Heart right ventricle (tissue), 16 donors: ENCODE measurements around the gene PRPF39. TPM values are rescaled to one million over a fixed set of nuclear protein-coding genes. Genes with fewer than 3 reads are reported as not detected.

Source experiments
- ATAC-seq, 8 donors: fragments of 200-7000 bp; cut with Tn5 transposase; one replicate each; pipeline ENCODE4 v1.9.1; 2020; ENCODE audit warnings: mild to moderate bottlenecking in 8 of 8, moderate library complexity in 8 of 8, moderate number of reproducible peaks in 1 of 8
- DNase-seq, 2 donors: peaks; one replicate each; pipeline ENCODE4 v3.0.0-alpha.2; 2020
- H3K27ac ChIP-seq, 10 donors: fragments of 200-600 bp; sonication (generic) in 2 of 10; one replicate each; pipeline versions ENCODE4 v1.5.0 to v1.8.0; 2020 to 2022; ENCODE audit warnings: mild to moderate bottlenecking in 3 of 10
- H3K27me3 ChIP-seq, 7 donors: fragments of 200-600 bp; one replicate each; pipeline ENCODE4 v1.8.0; 2021 to 2022; ENCODE audit warnings: mild to moderate bottlenecking in 2 of 7
- H3K36me3 ChIP-seq, 9 donors: fragments of 200-600 bp; sonication (generic) in 1 of 9; one replicate each; pipeline versions ENCODE4 v1.5.0 to v1.8.0; 2020 to 2022; ENCODE audit warnings: mild to moderate bottlenecking in 2 of 9
- H3K4me1 ChIP-seq, 9 donors: fragments of 200-600 bp; sonication (generic) in 1 of 9; one replicate each; pipeline versions ENCODE4 v1.5.0 to v1.8.0; 2020 to 2022; ENCODE audit warnings: mild to moderate bottlenecking in 4 of 9
- H3K4me3 ChIP-seq, 10 donors: fragments of 200-600 bp; sonication (generic) in 2 of 10; one replicate each; pipeline versions ENCODE4 v1.5.0 to v1.8.0; 2020 to 2022; ENCODE audit warnings: mild to moderate bottlenecking in 7 of 10, moderate library complexity in 2 of 10
- H3K9me3 ChIP-seq, 11 donors: fragments of 200-600 bp in 10 of 11; sonication (generic) in 2 of 11; one replicate each; pipeline versions ENCODE4 v1.5.0 to v1.8.0; 2013 to 2022; ENCODE audit warnings: mild to moderate bottlenecking in 2 of 11, control low read depth in 1 of 11, moderate library complexity in 1 of 11
- WGBS, 2 donors: extraction: QIAGEN DNeasy Blood & Tissue Kit; methylation state at CpG; one replicate each; pipeline ENCODE4 v1.1.7; 2013; ENCODE audit warnings: inconsistent platforms in 1 of 2; 5-methylcytosine and 5-hydroxymethylcytosine counted together
- intact Hi-C, 10 donors: fragments of 100-400 bp; cut with DNase I; formaldehyde crosslinking; loops; one replicate each; pipeline versions ENCODE4 v1.11.1 to v1.14.2; 2022
- polyA plus RNA-seq, 2 donors: library from polyadenylated mRNA; stranded (reverse); fragments of 200-250 nt; gene quantifications; one replicate each; pipeline ENCODE4 v1.2.3, GENCODE V29; 2013
- total RNA-seq, 10 donors: library from RNA; stranded (reverse); fragmentation: NEBNext Ultra II Directional in 3 of 10; extraction: Animal tissue kit (Norgen Biotek cat#: 25700) in 3 of 10; gene quantifications; one replicate each; pipeline versions ENCODE4 v1.2.1 to v1.2.4, GENCODE V29; 2021 to 2023
- TF ChIP-seq, protein P1 (sequence below), 9 donors: fragments of 200-600 bp; sonication (generic) in 2 of 9; IDR thresholded peaks; one replicate each; pipeline versions ENCODE4 v1.5.0 to v1.8.0; 2021 to 2022; ENCODE audit warnings: antibody characterized with exemption in 9 of 9, mild to moderate bottlenecking in 5 of 9, moderate library complexity in 1 of 9
- donor health status: Arrhythmogenic right ventricular cardiomyopathy.
- donor health status: ischemic (EF 13 %, LVEDD 7.1; RV severe dilation, severe dysfunction).
- donor health status: healthy with polysubstance abuse.
- donor health status: DM: no; HTN: yes; CAD: no.
- donor health status: DM: no; HTN: no; CAD: no.
- donor health status: ischemic (EF 25% LVEDD 6.9; RV normal size, moderate dysfunction).
- donor health status: ischemic (EF 25% LVEDD 5.7; RV mildly dilated, moderate dysfunction).
- donor health status: healthy.
- donor health status: DM: yes; HTN: yes; CAD: no.
- donor health status: Ischemic cardiomyopathy.
- donor health status: ischemic (EF 35%, LVEDD 5.7; RV mildly dilated, moderate dysfunction).
- donor health status: nonischemic (EF 11% LVEDD 7.7; RV severe dilation, severe dysfunction).
- donor health status: DM: yes; HTN: yes; CAD: no.
- donor health status: PGD.
- donor health status: ischemic (EF 29% LVEDD 5.4; RV normal size, mild dysfunction).
- donor health status: nonischemic (EF 23%, LVEDD 6.1; RV moderate dilation, normal function).

The PRPF39 gene
- total and polyA plus RNA-seq, 12 donors: 8.2 to 39.5 (median 13.4) TPM

DNA sequence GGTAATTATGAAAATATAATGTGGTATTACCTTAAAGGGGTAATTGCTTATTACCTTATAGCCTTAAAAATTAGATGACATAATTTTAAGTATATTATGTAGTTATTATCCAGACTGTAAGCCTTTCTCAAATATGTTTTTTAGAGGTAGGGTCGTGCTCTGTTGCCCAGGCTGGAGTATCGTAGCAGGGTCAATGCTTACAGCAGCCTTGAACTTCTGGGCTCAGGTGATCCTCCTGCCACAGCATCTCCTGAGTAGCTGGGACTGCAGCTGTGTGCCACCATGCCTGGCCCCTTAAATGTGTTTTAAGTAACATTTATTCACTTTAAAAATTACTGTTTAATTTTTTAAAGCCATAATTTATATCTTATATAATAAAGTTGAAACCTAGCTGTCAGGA lies 10.4 kb downstream of the PRPF39 start:
- H3K27ac ChIP-seq: no peak overlapping the region
- H3K4me3 ChIP-seq: no peak overlapping the region
- no peak for DNase-seq
- TF ChIP-seq, protein P1, sequence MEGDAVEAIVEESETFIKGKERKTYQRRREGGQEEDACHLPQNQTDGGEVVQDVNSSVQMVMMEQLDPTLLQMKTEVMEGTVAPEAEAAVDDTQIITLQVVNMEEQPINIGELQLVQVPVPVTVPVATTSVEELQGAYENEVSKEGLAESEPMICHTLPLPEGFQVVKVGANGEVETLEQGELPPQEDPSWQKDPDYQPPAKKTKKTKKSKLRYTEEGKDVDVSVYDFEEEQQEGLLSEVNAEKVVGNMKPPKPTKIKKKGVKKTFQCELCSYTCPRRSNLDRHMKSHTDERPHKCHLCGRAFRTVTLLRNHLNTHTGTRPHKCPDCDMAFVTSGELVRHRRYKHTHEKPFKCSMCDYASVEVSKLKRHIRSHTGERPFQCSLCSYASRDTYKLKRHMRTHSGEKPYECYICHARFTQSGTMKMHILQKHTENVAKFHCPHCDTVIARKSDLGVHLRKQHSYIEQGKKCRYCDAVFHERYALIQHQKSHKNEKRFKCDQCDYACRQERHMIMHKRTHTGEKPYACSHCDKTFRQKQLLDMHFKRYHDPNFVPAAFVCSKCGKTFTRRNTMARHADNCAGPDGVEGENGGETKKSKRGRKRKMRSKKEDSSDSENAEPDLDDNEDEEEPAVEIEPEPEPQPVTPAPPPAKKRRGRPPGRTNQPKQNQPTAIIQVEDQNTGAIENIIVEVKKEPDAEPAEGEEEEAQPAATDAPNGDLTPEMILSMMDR (IDR thresholded peaks at IDR 0.05): no peak
- peaks cover 0 to 28% (median 24%) of the 10 kb centered on the region in 9 donors for H3K4me1 ChIP-seq
- H3K36me3 ChIP-seq: peaks cover 0 to 57% (median 25%) of the 10 kb centered on the region in 9 donors
- intact Hi-C loops: loop anchor here in 1 of 10 donors (5.0 kb wide), 1 partner anchor 38 kb away; the partner anchor contains the start of gene FKBP3
- WGBS, 2 donors: 96% methylated on average over 2 of the region's 2 CpGs
- H3K27me3 ChIP-seq: no peaks in the 10 kb centered on the region
- no peaks in the 10 kb centered on the region for H3K9me3 ChIP-seq
- no peak for ATAC-seq

DNA sequence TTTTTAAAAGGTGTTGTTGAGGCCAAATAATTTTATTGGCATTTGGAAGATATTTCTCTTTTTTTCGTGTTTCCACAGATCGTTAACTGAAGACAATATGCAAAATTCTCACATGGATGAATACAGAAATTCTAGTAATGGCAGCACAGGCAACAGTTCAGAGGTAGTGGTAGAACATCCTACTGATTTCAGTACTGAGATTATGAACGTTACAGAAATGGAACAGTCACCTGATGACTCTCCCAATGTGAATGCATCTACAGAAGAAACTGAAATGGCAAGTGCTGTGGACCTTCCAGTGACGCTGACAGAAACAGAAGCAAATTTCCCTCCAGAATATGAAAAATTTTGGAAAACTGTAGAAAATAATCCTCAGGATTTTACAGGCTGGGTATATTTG lies 11.2 kb downstream of the PRPF39 start:
- TF ChIP-seq, protein P1 (IDR thresholded peaks at IDR 0.05): no peak
- no peak for DNase-seq
- Histone ChIP-seq H3K9me3 (no peaks in the 10 kb centered on the region), H3K27me3 (no peaks in the 10 kb centered on the region), H3K4me1 (peaks cover 0 to 21% (median 15%) of the 10 kb centered on the region in 9 donors), H3K36me3 (peaks cover 0 to 66% (median 29%) of the 10 kb centered on the region in 9 donors), H3K27ac (no peak overlapping the region), H3K4me3 (no peak overlapping the region)
- 84 to 86% methylated on average over 4 of the region's 4 CpGs for WGBS, 2 donors
- no peak for ATAC-seq
- intact Hi-C loops: loop anchor here in 1 of 10 donors (5.0 kb wide), 1 partner anchor 37 kb away; the partner anchor contains the start of gene FKBP3

DNA sequence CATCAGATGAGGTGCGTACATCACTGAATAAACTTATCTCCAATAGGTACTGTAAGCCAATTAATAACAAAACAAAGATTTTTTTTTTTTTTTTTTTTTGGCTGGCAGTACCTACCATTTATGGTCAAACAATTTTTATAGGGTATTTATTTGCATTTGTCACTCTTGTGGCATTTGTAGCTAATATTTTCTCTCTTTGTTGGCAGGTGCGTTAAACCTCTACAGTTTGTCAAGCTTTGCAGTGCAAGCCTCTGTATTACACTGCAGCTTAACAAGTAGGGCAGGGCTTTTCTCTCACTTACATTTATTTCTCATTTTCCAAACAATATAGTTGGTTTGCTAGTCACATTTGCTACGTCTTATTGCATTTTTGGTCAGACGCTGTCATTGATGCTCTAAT lies 12.3 kb downstream of the PRPF39 start:
- H3K36me3 ChIP-seq: peaks cover 0 to 76% (median 35%) of the 10 kb centered on the region in 9 donors
- WGBS, 2 donors: 96 to 98% methylated on average over 4 of the region's 4 CpGs
- intact Hi-C loops: loop anchor here in 1 of 10 donors (5.0 kb wide), 1 partner anchor 36 kb away; the partner anchor contains the start of gene FKBP3
- TF ChIP-seq, protein P1 (IDR thresholded peaks at IDR 0.05): no peak
- ATAC-seq (no peak), DNase-seq (no peak)
- no peaks in the 10 kb centered on the region for H3K27me3 ChIP-seq
- H3K4me3 ChIP-seq: no peak overlapping the region
- no peak overlapping the region for H3K27ac ChIP-seq
- peaks cover 0 to 10% (median 8%) of the 10 kb centered on the region in 9 donors for H3K4me1 ChIP-seq
- H3K9me3 ChIP-seq: no peaks in the 10 kb centered on the region

DNA sequence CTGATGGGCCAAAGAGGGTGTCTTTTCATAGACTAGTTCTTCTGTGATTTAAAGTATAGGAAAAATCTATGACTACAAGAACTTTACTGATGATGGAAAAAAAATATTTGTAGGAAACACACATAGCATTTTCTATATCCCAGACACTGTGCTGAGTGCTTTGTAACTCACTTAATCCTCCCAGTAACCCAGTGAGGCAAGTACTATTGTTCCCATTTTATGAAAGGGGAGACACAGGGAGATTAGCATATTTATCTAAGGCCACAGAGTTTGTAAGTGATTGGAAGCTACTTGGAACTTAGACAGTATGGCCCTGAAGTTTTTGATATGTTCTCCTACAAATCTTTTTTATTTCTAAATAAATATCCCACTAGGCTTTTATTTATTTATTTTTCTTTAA lies 19.9 kb downstream of the PRPF39 start:
- intact Hi-C loops: no loop called here
- TF ChIP-seq, protein P1 (IDR thresholded peaks at IDR 0.05): no peak
- no peaks in the 10 kb centered on the region for H3K4me1 ChIP-seq
- no peaks in the 10 kb centered on the region for H3K9me3 ChIP-seq
- ATAC-seq: no peak
- peaks cover 0 to 100% (median 56%) of the 10 kb centered on the region in 9 donors for H3K36me3 ChIP-seq
- no peak overlapping the region for H3K27ac ChIP-seq
- DNase-seq: no peak
- H3K4me3 ChIP-seq: no peak overlapping the region
- H3K27me3 ChIP-seq: no peaks in the 10 kb centered on the region
